IPS-15b (cell line): ENCODE results near the gene WDR91.
A peak's percentile ranks its signal among the peaks of the same experiment; 100 is the strongest.

Experiments used
- H3K27me3 ChIP-seq: one replicate; pipeline ENCODE4 v1.6.1; 2013; ENCODE audit warnings: low read length; ENCODE audit not compliant: control insufficient read depth, insufficient read depth
- H3K36me3 ChIP-seq: one replicate; pipeline ENCODE4 v1.6.1; 2013; ENCODE audit warnings: low read length; ENCODE audit not compliant: control insufficient read depth, insufficient read depth
- H3K4me1 ChIP-seq: one replicate; pipeline ENCODE4 v1.6.1; 2013; ENCODE audit warnings: mild to moderate bottlenecking, low read length; ENCODE audit not compliant: control insufficient read depth, insufficient read depth
- H3K4me3 ChIP-seq: one replicate; pipeline ENCODE4 v1.5.1; 2013; ENCODE audit warnings: low read depth, low read length
- H3K9ac ChIP-seq: one replicate; pipeline ENCODE4 v1.6.1; 2013; ENCODE audit warnings: low read depth, mild to moderate bottlenecking, low read length
- H3K9me3 ChIP-seq: one replicate; pipeline ENCODE4 v1.6.1; 2013; ENCODE audit warnings: mild to moderate bottlenecking, low read length; ENCODE audit not compliant: control insufficient read depth, insufficient read depth

Gene WDR91

DNA sequence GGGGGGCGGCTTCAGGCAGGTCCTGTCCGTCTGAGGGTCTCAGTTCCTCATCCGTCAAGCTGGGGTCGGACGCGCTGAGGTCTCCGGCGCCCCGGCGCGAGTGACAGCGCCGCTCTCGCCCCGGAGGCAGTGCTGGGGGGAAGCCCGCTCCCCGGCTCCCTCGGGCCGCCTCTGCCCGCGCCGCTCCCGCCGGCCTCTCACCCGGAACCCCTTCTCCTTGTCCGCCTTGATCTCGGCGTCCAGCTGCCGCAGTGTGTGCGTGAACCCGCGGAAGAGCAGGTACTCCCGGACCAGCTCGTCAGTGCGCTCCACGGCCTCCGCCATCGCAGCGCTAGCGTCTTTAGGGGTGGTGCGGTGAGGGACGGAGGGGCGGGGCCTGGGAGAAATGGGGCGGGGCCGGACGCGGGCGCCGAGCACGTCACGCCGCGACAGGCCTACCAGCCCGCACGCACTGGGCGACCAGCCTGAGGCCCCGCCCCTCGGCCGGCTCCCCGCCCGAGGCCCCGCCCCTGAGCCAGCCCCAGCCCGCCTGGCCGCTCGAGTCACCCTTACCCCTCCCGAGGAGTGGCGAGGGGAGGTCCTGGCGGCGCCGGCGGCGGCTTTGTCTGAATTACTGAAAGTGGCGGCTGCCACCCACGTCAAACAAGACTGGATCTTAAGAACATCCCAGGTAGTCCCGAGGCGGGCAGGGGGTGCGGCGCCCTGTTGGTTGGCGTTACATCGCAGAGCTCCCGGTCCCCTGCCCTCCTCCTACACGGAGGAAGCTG is at the start of gene WDR91:
TSS of gene WDR91 (minus strand) at position 348 of the 767 bp plus-strand sequence. CDS start at position 324, 24 bp downstream.
- H3K4me3 ChIP-seq, result peak within 1 kb of the TSS; percentile 86
- H3K36me3 ChIP-seq, result no peaks in the 10 kb centered on the region
- H3K9ac ChIP-seq, result peak within 1 kb of the TSS; percentile 65
- no peaks in the 10 kb centered on the region for H3K9me3 ChIP-seq
- peaks cover 8% of the 10 kb centered on the region for H3K27me3 ChIP-seq
- no peaks in the 10 kb centered on the region for H3K4me1 ChIP-seq

DNA sequence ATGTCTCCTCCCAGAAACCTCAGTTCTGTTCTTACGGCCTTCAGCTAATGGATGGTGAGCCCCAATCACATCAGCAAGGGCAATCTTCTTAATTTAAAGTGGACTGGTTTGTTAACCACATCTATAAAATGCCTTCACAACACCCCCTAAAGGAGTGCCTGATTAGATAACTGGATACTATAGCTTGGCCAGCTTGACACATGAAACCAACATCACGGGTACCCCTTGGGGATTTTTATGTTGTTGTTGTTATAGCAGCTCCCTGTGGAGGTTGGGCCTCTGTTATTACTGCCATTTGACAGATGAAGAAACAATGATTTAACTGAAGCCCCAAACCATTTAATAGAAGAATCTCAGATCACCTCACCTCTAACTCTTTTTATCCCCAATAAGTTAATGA is 49.1 kb upstream of the WDR91 start:
- no peaks in the 10 kb centered on the region for H3K36me3 ChIP-seq
- no peak overlapping the region for H3K9ac ChIP-seq
- H3K27me3 ChIP-seq, result no peaks in the 10 kb centered on the region
- H3K9me3 ChIP-seq, result no peaks in the 10 kb centered on the region
- H3K4me1 ChIP-seq, result no peaks in the 10 kb centered on the region
- no peak overlapping the region for H3K4me3 ChIP-seq

- Histone ChIP-seq H3K4me3 (no peak overlapping the region), H3K27me3 (no peaks in the 10 kb centered on the region), H3K9ac (no peak overlapping the region), H3K4me1 (no peaks in the 10 kb centered on the region), H3K36me3 (no peaks in the 10 kb centered on the region), H3K9me3 (no peaks in the 10 kb centered on the region)
Observed at GRCh38 chr7:135259702-135260101, 48.4 kb upstream of the WDR91 start.

DNA sequence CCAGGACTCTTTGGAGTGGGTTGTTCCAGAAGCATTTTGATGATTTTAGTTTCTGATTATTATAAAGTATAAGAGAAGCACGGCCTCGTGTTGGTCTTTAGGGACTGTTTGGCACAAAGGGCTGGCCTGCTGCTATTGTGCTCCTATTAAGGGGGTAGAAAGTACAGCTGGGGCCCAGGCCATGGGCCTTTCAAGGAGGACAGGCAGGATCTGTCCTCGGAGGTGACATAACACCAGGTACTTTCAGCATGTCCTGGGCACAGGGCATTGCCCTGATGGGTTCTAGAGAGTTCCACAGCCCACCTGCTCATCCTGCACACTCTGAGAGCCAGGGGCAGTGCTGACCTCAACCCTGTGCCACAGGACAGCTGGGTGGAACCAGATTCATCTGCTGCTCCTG is 47.3 kb upstream of the WDR91 start:
- Histone ChIP-seq H3K27me3 (no peaks in the 10 kb centered on the region), H3K36me3 (no peaks in the 10 kb centered on the region), H3K4me3 (no peak overlapping the region), H3K9me3 (no peaks in the 10 kb centered on the region), H3K4me1 (no peaks in the 10 kb centered on the region), H3K9ac (no peak overlapping the region)

GRCh38 chr7:135257790-135258189 is 46.5 kb upstream of the WDR91 start:
- Histone ChIP-seq H3K27me3 (no peaks in the 10 kb centered on the region), H3K4me3 (no peak overlapping the region), H3K4me1 (no peaks in the 10 kb centered on the region), H3K9me3 (no peaks in the 10 kb centered on the region), H3K9ac (no peak overlapping the region), H3K36me3 (no peaks in the 10 kb centered on the region)

- Histone ChIP-seq H3K9ac (no peak overlapping the region), H3K4me1 (no peaks in the 10 kb centered on the region), H3K27me3 (no peaks in the 10 kb centered on the region), H3K4me3 (no peak overlapping the region), H3K36me3 (no peaks in the 10 kb centered on the region), H3K9me3 (no peaks in the 10 kb centered on the region)
Observed at GRCh38 chr7:135253851-135254771, 42.8 kb upstream of the WDR91 start.

- no peaks in the 10 kb centered on the region for H3K4me1 ChIP-seq
- H3K27me3 ChIP-seq, result no peaks in the 10 kb centered on the region
- no peak overlapping the region for H3K4me3 ChIP-seq
- H3K9ac ChIP-seq, result no peak overlapping the region
- H3K9me3 ChIP-seq, result no peaks in the 10 kb centered on the region
- H3K36me3 ChIP-seq, result no peaks in the 10 kb centered on the region
Observed at GRCh38 chr7:135251496-135252391, 40.4 kb upstream of the WDR91 start.

DNA sequence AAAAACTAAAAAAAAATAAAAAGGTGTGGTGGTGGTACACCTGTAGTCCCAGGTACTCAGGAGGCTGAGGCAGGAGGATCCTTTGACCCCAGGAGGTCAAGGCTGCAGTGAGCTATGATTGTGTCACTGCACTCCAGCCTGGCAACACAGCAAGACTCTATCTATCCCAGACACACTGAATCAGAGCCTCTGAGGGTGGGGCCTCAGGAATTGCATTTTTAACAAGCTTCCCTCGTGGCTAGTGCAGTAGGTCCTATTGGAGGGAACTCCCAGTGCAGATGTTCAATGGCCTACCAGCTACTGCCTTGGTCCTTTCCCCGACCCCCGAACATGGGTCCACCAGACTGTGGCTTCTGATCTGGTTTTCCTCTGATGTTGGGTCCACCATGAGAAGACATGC is 37.2 kb upstream of the WDR91 start:
- no peaks in the 10 kb centered on the region for H3K36me3 ChIP-seq
- no peaks in the 10 kb centered on the region for H3K4me1 ChIP-seq
- H3K4me3 ChIP-seq, result no peak overlapping the region
- no peaks in the 10 kb centered on the region for H3K27me3 ChIP-seq
- no peaks in the 10 kb centered on the region for H3K9me3 ChIP-seq
- no peak overlapping the region for H3K9ac ChIP-seq

DNA sequence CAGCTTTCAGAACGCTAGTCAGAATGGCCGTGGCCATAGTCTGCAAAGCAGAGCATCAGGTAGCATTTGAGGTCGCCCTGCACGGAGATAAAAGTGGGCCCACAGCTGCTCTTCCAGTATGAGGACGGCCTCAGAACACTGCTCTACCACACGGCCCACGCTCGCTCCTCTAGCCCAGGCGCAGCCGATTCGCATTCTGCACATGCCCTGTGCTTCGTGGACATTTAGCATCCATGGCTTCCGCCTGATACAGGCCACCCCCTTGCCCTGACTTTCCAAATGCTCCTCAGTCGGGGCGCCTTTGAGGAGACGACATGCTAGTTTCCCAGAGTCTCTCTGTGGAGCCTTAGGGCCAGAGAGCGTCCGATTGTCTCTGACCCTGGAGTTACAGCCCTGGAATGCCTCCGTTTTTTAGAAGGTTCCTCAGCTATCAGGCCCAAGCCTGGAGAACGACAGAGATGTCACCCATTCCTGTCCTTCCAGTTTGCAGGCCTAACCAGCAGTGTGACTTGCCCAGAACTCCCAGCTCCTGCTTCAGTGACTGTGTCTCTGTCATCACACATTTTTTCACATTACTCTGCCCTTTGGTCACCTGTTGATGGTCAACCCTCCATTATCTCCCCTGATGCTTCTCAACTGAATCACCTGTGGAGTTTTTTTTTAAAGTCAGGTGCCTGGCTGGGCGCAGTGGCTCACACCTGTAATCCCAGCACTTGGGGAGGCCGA is 36.6 kb upstream of the WDR91 start:
- Histone ChIP-seq H3K36me3 (no peaks in the 10 kb centered on the region), H3K9me3 (no peaks in the 10 kb centered on the region), H3K9ac (no peak overlapping the region), H3K27me3 (no peaks in the 10 kb centered on the region), H3K4me1 (no peaks in the 10 kb centered on the region), H3K4me3 (no peak overlapping the region)

DNA sequence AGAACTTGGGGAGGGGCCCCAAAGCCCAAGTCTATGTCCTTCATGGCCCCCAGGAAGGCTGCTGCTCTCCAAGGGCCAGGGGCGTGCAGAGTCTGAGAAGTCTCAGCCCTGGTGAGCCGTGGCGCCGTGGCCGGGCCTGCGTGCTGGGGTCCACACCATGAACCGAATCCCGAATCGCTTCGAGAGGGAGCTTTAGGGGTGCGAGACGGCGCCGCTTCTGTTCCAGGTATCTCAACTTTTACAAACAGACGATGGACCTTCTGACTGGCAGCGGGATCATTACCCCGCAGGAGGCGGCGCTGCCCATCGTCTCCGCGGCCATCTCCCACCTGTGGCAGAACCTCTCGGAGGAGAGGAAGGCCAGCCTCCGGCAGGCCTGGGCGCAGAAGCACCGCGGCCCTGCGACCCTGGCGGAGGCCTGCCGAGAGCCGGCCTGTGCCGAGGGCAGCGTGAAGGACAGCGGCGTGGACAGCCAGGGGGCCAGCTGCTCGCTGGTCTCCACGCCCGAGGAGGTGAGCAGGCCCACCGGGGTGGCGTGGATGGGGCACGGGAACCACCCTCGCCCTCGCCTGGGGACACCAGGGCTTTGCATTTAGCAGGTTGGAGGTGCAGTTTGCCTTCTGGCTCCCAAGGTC is 35.0 kb upstream of the WDR91 start:
- Histone ChIP-seq H3K4me1 (no peaks in the 10 kb centered on the region), H3K36me3 (no peaks in the 10 kb centered on the region), H3K4me3 (no peak overlapping the region), H3K27me3 (no peaks in the 10 kb centered on the region), H3K9ac (no peak overlapping the region), H3K9me3 (no peaks in the 10 kb centered on the region)
